GM12878 (cell line): ENCODE measurements around the gene NFE2. TPM values are rescaled to one million over a fixed set of nuclear protein-coding genes. Genes with fewer than 3 reads are reported as not detected.

Experiments
- ATAC-seq: fragments of 200-7000 bp; cut with Tn5 transposase; 3 replicates; pipeline ENCODE4 v1.9.1; 2020; ENCODE audit warnings: mild to moderate bottlenecking, moderate library complexity
- BruUV-seq: library from RNA; stranded (reverse); fragments of 400-500 nt; replicated peaks from 2 replicates; lab custom pipeline; 2021; lab: Mats Ljungman, UMichigan
- CTCF ChIA-PET: fragments of 300-600 bp; sonication (Branson Sonifier 250); formaldehyde crosslinking; extraction: SDS; loops from one replicate; lab custom pipeline; 2021; ENCODE audit warnings: inconsistent platforms; lab: Yijun Ruan, JAX
- POLR2A ChIA-PET: fragments of 350-600 bp; formaldehyde crosslinking; extraction: SDS; loops from one replicate; lab custom pipeline; 2021; ENCODE audit warnings: inconsistent platforms; lab: Charles Lee
- RAD21 ChIA-PET: fragments of 300-600 bp; sonication (Branson Sonifier 250); formaldehyde crosslinking; loops from one replicate; lab custom pipeline; 2023; ENCODE audit warnings: antibody characterized with exemption; ENCODE audit not compliant: unreplicated experiment; lab: Charles Lee
- SMC1A ChIA-PET: fragments of 300-600 bp; sonication (Branson Sonifier 250); formaldehyde crosslinking; loops from one replicate; lab custom pipeline; 2023; ENCODE audit not compliant: unreplicated experiment, uncharacterized antibody; lab: Charles Lee
- DNase-seq: peaks from one replicate; pipeline ENCODE4 v3.0.0-alpha.2; 2011; ENCODE audit warnings: low read depth, low spot score
- FAIRE-seq: peaks from 3 replicates; lab custom pipeline; 2011; peaks lifted over from hg19 to GRCh38; lab: Jason Lieb, UNC
- H2AFZ ChIP-seq: 2 replicates; pipeline ENCODE4 v1.6.0; 2011; ENCODE audit warnings: low read depth, low read length, control low read depth; ENCODE audit not compliant: control insufficient read depth
- H3K27ac ChIP-seq: 2 replicates; pipeline ENCODE4 v1.5.1; 2011; ENCODE audit warnings: control low read depth; ENCODE audit not compliant: control insufficient read depth, insufficient read depth
- H3K27me3 ChIP-seq, 2 experiments: replicated peaks in 1 of 2; 2 replicates each; pipeline versions ENCODE4 v1.6.0 to v1.6.1; 2011; ENCODE audit warnings: low read length in 1 of 2; ENCODE audit not compliant: control insufficient read depth in 2 of 2, insufficient read depth in 2 of 2
- H3K36me3 ChIP-seq, 2 experiments: 2 replicates each; pipeline ENCODE4 v1.5.1; 2011; ENCODE audit warnings: low read length in 1 of 2; ENCODE audit not compliant: control insufficient read depth in 2 of 2, insufficient read depth in 2 of 2
- H3K4me1 ChIP-seq: 2 replicates; pipeline ENCODE4 v1.6.1; 2011; ENCODE audit warnings: mild to moderate bottlenecking, low read length, moderate library complexity, mixed read lengths; ENCODE audit not compliant: control insufficient read depth, insufficient read depth
- H3K4me2 ChIP-seq: 2 replicates; pipeline ENCODE4 v1.6.0; 2011; ENCODE audit warnings: control low read depth; ENCODE audit not compliant: control insufficient read depth, insufficient read depth
- H3K4me3 ChIP-seq: fragments of 200-600 bp; sonication (generic); 2 replicates; pipeline ENCODE4 v1.5.1; 2016
- H3K79me2 ChIP-seq: 2 replicates; pipeline ENCODE4 v1.6.0; 2011; ENCODE audit warnings: low read length; ENCODE audit not compliant: control insufficient read depth, insufficient read depth
- H3K9ac ChIP-seq: 2 replicates; pipeline ENCODE4 v1.8.0; 2011; ENCODE audit warnings: low read length, control low read depth, mixed read lengths; ENCODE audit not compliant: control insufficient read depth, insufficient read depth
- H3K9me3 ChIP-seq: replicated peaks from 3 replicates; pipeline ENCODE4 v1.5.1; 2011; ENCODE audit warnings: mild to moderate bottlenecking, low read length; ENCODE audit not compliant: control insufficient read depth, insufficient read depth
- H4K20me1 ChIP-seq: 2 replicates; pipeline ENCODE4 v1.6.0; 2011; ENCODE audit not compliant: control insufficient read depth, insufficient read depth
- DPF2 ChIP-seq: fragments of 450-650 bp; IDR thresholded peaks from 2 replicates; pipeline ENCODE4 v1.6.1; 2017; ENCODE audit warnings: mild to moderate bottlenecking
- TARDBP ChIP-seq: IDR thresholded peaks from 2 replicates; pipeline ENCODE4 v1.6.1; 2016; ENCODE audit warnings: borderline replicate concordance
- ZZZ3 ChIP-seq: IDR thresholded peaks from 2 replicates; pipeline ENCODE4 v1.6.1; 2011; ENCODE audit warnings: low read depth; ENCODE audit not compliant: control insufficient read depth, insufficient read length
- WGBS: methylation state at CpG from one replicate; pipeline ENCODE4 v1.1.6; 2016; ENCODE audit warnings: low lambda C conversion rate; ENCODE audit not compliant: insufficient replicate concordance, insufficient coverage; ENCODE audit errors: missing lambda C conversion rate; 5-methylcytosine and 5-hydroxymethylcytosine counted together
- in situ Hi-C: fragments of 300-500 bp; cut with MboI; formaldehyde crosslinking; loops from 9 replicates; pipeline ENCODE4 v1.14.3; 2018; ENCODE audit warnings: mixed read lengths
- intact Hi-C: fragments of 100-400 bp; cut with micrococcal nuclease; formaldehyde crosslinking; loops from one replicate; pipeline ENCODE4 v1.14.2; 2022; ENCODE audit not compliant: unreplicated experiment
- polyA plus RNA-seq, 11 experiments: library from polyadenylated mRNA; depleted of rRNA in 4 of 11; unstranded in 6 of 11; stranded (reverse) in 5 of 11; fragments of >200 nt; fragmentation: Nextera tagmentation in 4 of 11; fragmentation: Illumina TruSeq in 1 of 11; extraction: Ambion mirVana in 4 of 11; extraction: Trizol in 1 of 11; gene quantifications; 1 replicate in 1 of 11; 2 replicates in 10 of 11; pipeline versions ENCODE4 v1.2.1 to v1.2.3, GENCODE V29; 2011 to 2016; ENCODE audit warnings: inconsistent platforms in 2 of 11, missing spikeins in 2 of 11, low read depth in 1 of 11
- total RNA-seq, 4 experiments: library from RNA; depleted of rRNA in 3 of 4; stranded (reverse); fragments of >200 nt in 3 of 4; fragmentation: Illumina TruSeq in 1 of 4; extraction: Trizol in 1 of 4; gene quantifications; 2 replicates each; pipeline versions ENCODE4 v1.2.1 to v1.2.3, GENCODE V29; 2013 to 2021

Gene NFE2
- total and polyA plus RNA-seq, 10 of the 15 experiments (the other 5 are each of a cell fraction or from before 2014, with no cell fraction given), result 0.06 to 0.28 TPM; not detected in 8

GRCh38 chr12:54296393-54297099, 4.3 kb downstream of the NFE2 start:
- Histone ChIP-seq H3K27ac (no peak overlapping the region), H3K4me3 (no peak overlapping the region)
- TF ChIP-seq TARDBP, result no peak
- no peak for TF ChIP-seq ZZZ3
- no peak for TF ChIP-seq DPF2
- TF ChIP-seq, all 136 proteins: peak for 0
- DNase-seq (no peak), FAIRE-seq (no peak), ATAC-seq (no peak)
- WGBS, result 50% methylated on average over 5 of the region's 5 CpGs
- Histone ChIP-seq H4K20me1 (no peaks in the 10 kb centered on the region), H2AFZ (no peak overlapping the region), H3K9me3 (no peaks in the 10 kb centered on the region), H3K36me3 (no peaks in the 10 kb centered on the region), H3K27me3 (peaks cover 12 to 18% of the 10 kb centered on the region in 2 experiments), H3K79me2 (no peaks in the 10 kb centered on the region), H3K4me2 (no peak overlapping the region), H3K4me1 (0 out of 2 replicates have a peak, but pooled peaks cover 3% of the 10 kb centered on the region), H3K9ac (no peak overlapping the region)
- ChIA-PET SMC1A (interaction anchor here (0.8 to 2.0 kb wide), 8 partner anchors 10 to 84 kb away, joined by 3 to 8 read pairs (median 4); no protein-coding TSS in a partner anchor), POLR2A (interaction anchor here (0.6 to 1.3 kb wide), 3 partner anchors 10 to 711 kb away, joined by 3 to 4 read pairs (median 3); no protein-coding TSS in a partner anchor), RAD21 (interaction anchor here (0.7 to 3.1 kb wide), 3 partner anchors 28 to 137 kb away, joined by 3 to 14 read pairs (median 4); partner anchors contain the start of gene COPZ1), CTCF (interaction anchor here (1.0 to 9.5 kb wide), 9 partner anchors 16 to 84 kb away, joined by 3 to 116 read pairs (median 29); partner anchors contain the start of genes CBX5, COPZ1 and HNRNPA1)
- intact Hi-C loops (no loop called here), in situ Hi-C loops (loop anchor here (5.0 kb wide), 1 partner anchor 66 kb away; the partner anchor contains the start of gene GPR84)
- no TSS peak for BruUV-seq
